Spleen (tissue), 7 donors: ENCODE results near the gene NR3C2.

Experiments used
- POLR2A ChIP-seq, 3 donors: fragments of 450-650 bp; IDR thresholded peaks; one replicate each; pipeline ENCODE4 v1.5.1; 2017; ENCODE audit warnings: antibody characterized with exemption in 3 of 3, mild to moderate bottlenecking in 1 of 3
- POLR2AphosphoS5 ChIP-seq, 3 donors: sonication (generic); formaldehyde crosslinking; IDR thresholded peaks; one replicate each; pipeline ENCODE4 v1.5.1; 2017; ENCODE audit warnings: antibody characterized with exemption in 3 of 3
- TF ChIP-seq, protein P1 (sequence below), 11 experiments: fragments of 200-600 bp in 7 of 11; fragments of 450-650 bp in 4 of 11; sonication (generic) in 4 of 11; IDR thresholded peaks in 8 of 11; conservative IDR thresholded peaks in 3 of 11; 1 replicate in 7 of 11; 2 replicates in 4 of 11; pipeline versions ENCODE4 v1.4.0 to v1.8.0; 2016 to 2021; ENCODE audit warnings: antibody characterized with exemption in 11 of 11, inconsistent platforms in 4 of 11, mild to moderate bottlenecking in 1 of 11
- donor health status: DM: no; HTN: no; CAD: no; lungs with moderate emphysema.
- donor health status: DM: no; HTN: no; CAD: no.
- donor health status: DM: no; HTN: no; CAD: no.

GRCh38 chr4:148089624-148090023 is 352.6 kb downstream of the NR3C2 start:
- TF ChIP-seq, protein P1, sequence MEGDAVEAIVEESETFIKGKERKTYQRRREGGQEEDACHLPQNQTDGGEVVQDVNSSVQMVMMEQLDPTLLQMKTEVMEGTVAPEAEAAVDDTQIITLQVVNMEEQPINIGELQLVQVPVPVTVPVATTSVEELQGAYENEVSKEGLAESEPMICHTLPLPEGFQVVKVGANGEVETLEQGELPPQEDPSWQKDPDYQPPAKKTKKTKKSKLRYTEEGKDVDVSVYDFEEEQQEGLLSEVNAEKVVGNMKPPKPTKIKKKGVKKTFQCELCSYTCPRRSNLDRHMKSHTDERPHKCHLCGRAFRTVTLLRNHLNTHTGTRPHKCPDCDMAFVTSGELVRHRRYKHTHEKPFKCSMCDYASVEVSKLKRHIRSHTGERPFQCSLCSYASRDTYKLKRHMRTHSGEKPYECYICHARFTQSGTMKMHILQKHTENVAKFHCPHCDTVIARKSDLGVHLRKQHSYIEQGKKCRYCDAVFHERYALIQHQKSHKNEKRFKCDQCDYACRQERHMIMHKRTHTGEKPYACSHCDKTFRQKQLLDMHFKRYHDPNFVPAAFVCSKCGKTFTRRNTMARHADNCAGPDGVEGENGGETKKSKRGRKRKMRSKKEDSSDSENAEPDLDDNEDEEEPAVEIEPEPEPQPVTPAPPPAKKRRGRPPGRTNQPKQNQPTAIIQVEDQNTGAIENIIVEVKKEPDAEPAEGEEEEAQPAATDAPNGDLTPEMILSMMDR (IDR thresholded peaks at IDR 0.05 in 8 of 11, conservative IDR thresholded peaks at IDR 0.05 in 3 of 11): no peak
- no peak for TF ChIP-seq POLR2A (IDR thresholded peaks at IDR 0.05)
- TF ChIP-seq POLR2AphosphoS5 (IDR thresholded peaks at IDR 0.05): peak in 1 of 3 donors; percentile 7
